ENCODE results near the gene NPTXR.
A peak's percentile ranks its signal among the peaks of the same experiment; 100 is the strongest.

DNA sequence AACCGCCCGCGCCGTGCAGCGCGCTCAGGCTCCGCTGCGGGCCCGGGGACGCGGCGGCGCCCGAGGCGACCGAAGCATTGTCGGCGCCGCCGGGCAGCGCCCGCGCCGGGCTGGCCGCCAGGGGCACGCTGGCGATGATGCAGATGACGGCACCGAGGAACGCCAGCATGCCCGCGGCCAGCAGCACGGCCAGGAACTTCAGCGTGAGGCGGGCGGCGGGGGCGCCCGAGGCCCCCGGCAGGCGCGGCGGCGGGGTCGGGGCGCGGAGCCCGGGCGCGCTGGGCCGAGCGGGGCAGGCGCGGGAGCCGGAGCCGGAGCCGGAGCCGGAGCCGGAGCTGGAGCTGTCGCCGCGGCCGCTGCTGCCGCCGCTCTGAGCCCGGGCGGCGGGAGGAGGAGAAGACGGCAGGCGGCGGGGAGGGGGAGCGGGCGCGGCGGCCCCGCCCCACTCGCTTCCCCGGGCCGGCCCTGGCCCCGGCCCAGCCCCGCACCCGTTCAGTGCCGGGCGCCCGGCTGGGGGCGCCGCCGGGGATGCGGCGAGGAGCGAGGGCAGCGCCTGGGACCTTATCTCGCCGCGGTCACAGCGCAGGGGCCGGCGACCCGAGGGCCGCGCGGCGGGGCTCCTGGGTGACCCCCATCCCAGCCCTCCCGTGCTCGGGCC lies at the start of gene NPTXR:
- TF ChIP-seq, protein P1, sequence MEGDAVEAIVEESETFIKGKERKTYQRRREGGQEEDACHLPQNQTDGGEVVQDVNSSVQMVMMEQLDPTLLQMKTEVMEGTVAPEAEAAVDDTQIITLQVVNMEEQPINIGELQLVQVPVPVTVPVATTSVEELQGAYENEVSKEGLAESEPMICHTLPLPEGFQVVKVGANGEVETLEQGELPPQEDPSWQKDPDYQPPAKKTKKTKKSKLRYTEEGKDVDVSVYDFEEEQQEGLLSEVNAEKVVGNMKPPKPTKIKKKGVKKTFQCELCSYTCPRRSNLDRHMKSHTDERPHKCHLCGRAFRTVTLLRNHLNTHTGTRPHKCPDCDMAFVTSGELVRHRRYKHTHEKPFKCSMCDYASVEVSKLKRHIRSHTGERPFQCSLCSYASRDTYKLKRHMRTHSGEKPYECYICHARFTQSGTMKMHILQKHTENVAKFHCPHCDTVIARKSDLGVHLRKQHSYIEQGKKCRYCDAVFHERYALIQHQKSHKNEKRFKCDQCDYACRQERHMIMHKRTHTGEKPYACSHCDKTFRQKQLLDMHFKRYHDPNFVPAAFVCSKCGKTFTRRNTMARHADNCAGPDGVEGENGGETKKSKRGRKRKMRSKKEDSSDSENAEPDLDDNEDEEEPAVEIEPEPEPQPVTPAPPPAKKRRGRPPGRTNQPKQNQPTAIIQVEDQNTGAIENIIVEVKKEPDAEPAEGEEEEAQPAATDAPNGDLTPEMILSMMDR (IDR thresholded peaks at IDR 0.05; ENCODE audit: extremely low read depth in 1 of 2, insufficient read depth in 1 of 2, low read depth in 1 of 2, low read length in 2 of 2) = peak in 1 of 2 donors; percentile 11
- TF ChIP-seq FOS (IDR thresholded peaks at IDR 0.05; ENCODE audit: borderline replicate concordance, insufficient read depth, low read length) (no peak), POLR2AphosphoS5 (IDR thresholded peaks at IDR 0.05; ENCODE audit: insufficient read depth, low read depth, low read length) (no peak), JUN (IDR thresholded peaks at IDR 0.05; ENCODE audit: borderline replicate concordance, insufficient read depth, insufficient read length, low read depth) (no peak), EZH2 (IDR thresholded peaks at IDR 0.05; ENCODE audit: borderline replicate concordance, low read depth, low read length, severe bottlenecking) (no peak), POLR2A (IDR thresholded peaks at IDR 0.05; ENCODE audit: low read depth, low read length) (no peak), GATA2 (IDR thresholded peaks at IDR 0.05; ENCODE audit: insufficient read depth, insufficient read length, low read depth, low read length) (no peak)
- TF ChIP-seq, protein P2, sequence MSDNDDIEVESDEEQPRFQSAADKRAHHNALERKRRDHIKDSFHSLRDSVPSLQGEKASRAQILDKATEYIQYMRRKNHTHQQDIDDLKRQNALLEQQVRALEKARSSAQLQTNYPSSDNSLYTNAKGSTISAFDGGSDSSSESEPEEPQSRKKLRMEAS (IDR thresholded peaks at IDR 0.05; ENCODE audit: insufficient read depth, insufficient read length) = no peak
